ENCODE measurements around the gene DAP.
"Not testable (repeated sequence)": the region's sequence is repeated elsewhere in the genome, so short reads cannot be mapped to it uniquely, and the experiment has no call there.

The DAP gene

GRCh38 chr5:10719965-10720364 is 41.1 kb downstream of the DAP start:
- Histone ChIP-seq H3K18ac (ENCODE audit: low read length) (no peak overlapping the region), H4K8ac (ENCODE audit: low read depth, low read length) (no peak overlapping the region), H2BK15ac (ENCODE audit: low read length) (no peak overlapping the region), H3K79me1 (ENCODE audit: low read depth, low read length) (no peaks in the 10 kb centered on the region), H3K27me3 (ENCODE audit: control insufficient read depth in 3 of 3, insufficient read depth in 3 of 3, low read depth in 1 of 3, low read length in 3 of 3) (no peaks in the 10 kb centered on the region), H3K4ac (ENCODE audit: low read length) (no peak overlapping the region), H3K27ac (replicated peaks; ENCODE audit: low read length) (no peak overlapping the region), H3K4me2 (ENCODE audit: insufficient read depth, low read length, poor library complexity, severe bottlenecking) (no peak overlapping the region), H3K4me3 (ENCODE audit: low read length in 2 of 2) (no peak overlapping the region), H3K36me3 (replicated peaks in 1 of 2; ENCODE audit: control insufficient read depth in 2 of 2, insufficient read depth in 2 of 2, low read length in 2 of 2) (peaks cover 3 to 11% of the 10 kb centered on the region in 2 donors), H3K4me1 (ENCODE audit: control insufficient read depth in 2 of 2, insufficient read depth in 1 of 2, low read depth in 1 of 2, low read length in 2 of 2) (no peaks in the 10 kb centered on the region), H3K23ac (ENCODE audit: low read depth, low read length, poor library complexity) (no peak overlapping the region), H4K91ac (ENCODE audit: low read depth, low read length, poor library complexity) (no peak overlapping the region), H2AFZ (ENCODE audit: low read length) (no peak overlapping the region), H2BK5ac (ENCODE audit: low read length) (no peak overlapping the region), H3K9me3 (replicated peaks in 1 of 2; ENCODE audit: control insufficient read depth in 2 of 2, insufficient read depth in 1 of 2, low read depth in 1 of 2, low read length in 2 of 2) (peaks cover 0 to 3% of the 10 kb centered on the region in 2 donors), H2BK120ac (ENCODE audit: low read depth, low read length) (no peak overlapping the region), H2AK5ac (ENCODE audit: low read depth, low read length) (no peak overlapping the region), H2BK12ac (ENCODE audit: low read length) (no peak overlapping the region), H3K14ac (ENCODE audit: low read length) (no peak overlapping the region), H3K9ac (ENCODE audit: low read depth, low read length, poor library complexity) (no peak overlapping the region)
- DNase-seq (ENCODE audit: low spot score), result no peak
- no CpG with 5 or more reads among the region's 2 CpGs for WGBS, 2 donors (ENCODE audit: extremely low coverage in 2 of 2, insufficient read length in 2 of 2, insufficient replicate concordance in 1 of 2)

DNA sequence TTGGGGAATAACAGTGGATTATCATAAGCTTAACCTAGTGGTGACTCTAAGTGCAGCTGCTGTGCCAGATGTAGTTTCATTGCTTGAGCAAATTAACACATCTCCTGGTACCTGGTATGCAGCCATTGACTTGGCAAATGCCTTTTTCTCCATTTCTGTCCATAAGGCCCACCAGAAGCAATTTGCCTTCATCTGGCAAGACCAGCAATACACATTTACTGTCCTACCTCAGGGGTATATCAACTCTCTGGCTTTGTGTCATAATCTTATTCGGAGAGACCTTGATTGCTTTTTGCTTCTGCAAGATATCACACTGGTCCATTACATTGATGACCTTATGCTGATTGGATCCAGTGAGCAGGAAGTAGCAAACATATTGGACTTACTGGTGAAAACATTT is 42.4 kb downstream of the DAP start:
- H4K91ac ChIP-seq (ENCODE audit: low read depth, low read length, poor library complexity); H2BK5ac ChIP-seq (ENCODE audit: low read length); H3K4ac ChIP-seq (ENCODE audit: low read length); H3K18ac ChIP-seq (ENCODE audit: low read length); H3K4me1 ChIP-seq (ENCODE audit: control insufficient read depth in 2 of 2, insufficient read depth in 1 of 2, low read depth in 1 of 2, low read length in 2 of 2); H4K8ac ChIP-seq (ENCODE audit: low read depth, low read length); DNase-seq (ENCODE audit: low spot score); H3K79me1 ChIP-seq (ENCODE audit: low read depth, low read length); H3K4me3 ChIP-seq (ENCODE audit: low read length in 2 of 2); H2AFZ ChIP-seq (ENCODE audit: low read length); H2AK5ac ChIP-seq (ENCODE audit: low read depth, low read length); H3K23ac ChIP-seq (ENCODE audit: low read depth, low read length, poor library complexity); H3K4me2 ChIP-seq (ENCODE audit: insufficient read depth, low read length, poor library complexity, severe bottlenecking); H3K14ac ChIP-seq (ENCODE audit: low read length); H2BK120ac ChIP-seq (ENCODE audit: low read depth, low read length); H2BK15ac ChIP-seq (ENCODE audit: low read length); H3K9ac ChIP-seq (ENCODE audit: low read depth, low read length, poor library complexity); H3K27me3 ChIP-seq (ENCODE audit: control insufficient read depth in 3 of 3, insufficient read depth in 3 of 3, low read depth in 1 of 3, low read length in 3 of 3); H3K27ac ChIP-seq (replicated peaks; ENCODE audit: low read length); H3K9me3 ChIP-seq (replicated peaks in 1 of 2; ENCODE audit: control insufficient read depth in 2 of 2, insufficient read depth in 1 of 2, low read depth in 1 of 2, low read length in 2 of 2); H2BK12ac ChIP-seq (ENCODE audit: low read length): not testable (repeated sequence)
- WGBS, 2 donors (ENCODE audit: extremely low coverage in 2 of 2, insufficient read length in 2 of 2, insufficient replicate concordance in 1 of 2), result no CpG with 5 or more reads among the region's 1 CpG
- H3K36me3 ChIP-seq (replicated peaks in 1 of 2; ENCODE audit: control insufficient read depth in 2 of 2, insufficient read depth in 2 of 2, low read length in 2 of 2), result peaks cover 5 to 12% of the 10 kb centered on the region in 2 donors

GRCh38 chr5:10716825-10717224 is 44.2 kb downstream of the DAP start:
- H2BK5ac ChIP-seq (ENCODE audit: low read length); H4K91ac ChIP-seq (ENCODE audit: low read depth, low read length, poor library complexity); H3K27me3 ChIP-seq (ENCODE audit: control insufficient read depth in 3 of 3, insufficient read depth in 3 of 3, low read depth in 1 of 3, low read length in 3 of 3); H2BK12ac ChIP-seq (ENCODE audit: low read length); H3K9ac ChIP-seq (ENCODE audit: low read depth, low read length, poor library complexity); H3K4me3 ChIP-seq (ENCODE audit: low read length in 2 of 2); H2BK15ac ChIP-seq (ENCODE audit: low read length); H3K23ac ChIP-seq (ENCODE audit: low read depth, low read length, poor library complexity); H3K9me3 ChIP-seq (replicated peaks in 1 of 2; ENCODE audit: control insufficient read depth in 2 of 2, insufficient read depth in 1 of 2, low read depth in 1 of 2, low read length in 2 of 2); H4K8ac ChIP-seq (ENCODE audit: low read depth, low read length); DNase-seq (ENCODE audit: low spot score); H3K79me1 ChIP-seq (ENCODE audit: low read depth, low read length); H3K27ac ChIP-seq (replicated peaks; ENCODE audit: low read length); H2AFZ ChIP-seq (ENCODE audit: low read length); H3K4me2 ChIP-seq (ENCODE audit: insufficient read depth, low read length, poor library complexity, severe bottlenecking); H3K4me1 ChIP-seq (ENCODE audit: control insufficient read depth in 2 of 2, insufficient read depth in 1 of 2, low read depth in 1 of 2, low read length in 2 of 2); H3K18ac ChIP-seq (ENCODE audit: low read length); H2BK120ac ChIP-seq (ENCODE audit: low read depth, low read length); H3K4ac ChIP-seq (ENCODE audit: low read length); H2AK5ac ChIP-seq (ENCODE audit: low read depth, low read length); H3K14ac ChIP-seq (ENCODE audit: low read length): not testable (repeated sequence)
- WGBS, 2 donors (ENCODE audit: extremely low coverage in 2 of 2, insufficient read length in 2 of 2, insufficient replicate concordance in 1 of 2), result no CpG with 5 or more reads among the region's 3 CpGs
- peaks cover 10 to 16% of the 10 kb centered on the region in 2 donors for H3K36me3 ChIP-seq (replicated peaks in 1 of 2; ENCODE audit: control insufficient read depth in 2 of 2, insufficient read depth in 2 of 2, low read length in 2 of 2)

DNA sequence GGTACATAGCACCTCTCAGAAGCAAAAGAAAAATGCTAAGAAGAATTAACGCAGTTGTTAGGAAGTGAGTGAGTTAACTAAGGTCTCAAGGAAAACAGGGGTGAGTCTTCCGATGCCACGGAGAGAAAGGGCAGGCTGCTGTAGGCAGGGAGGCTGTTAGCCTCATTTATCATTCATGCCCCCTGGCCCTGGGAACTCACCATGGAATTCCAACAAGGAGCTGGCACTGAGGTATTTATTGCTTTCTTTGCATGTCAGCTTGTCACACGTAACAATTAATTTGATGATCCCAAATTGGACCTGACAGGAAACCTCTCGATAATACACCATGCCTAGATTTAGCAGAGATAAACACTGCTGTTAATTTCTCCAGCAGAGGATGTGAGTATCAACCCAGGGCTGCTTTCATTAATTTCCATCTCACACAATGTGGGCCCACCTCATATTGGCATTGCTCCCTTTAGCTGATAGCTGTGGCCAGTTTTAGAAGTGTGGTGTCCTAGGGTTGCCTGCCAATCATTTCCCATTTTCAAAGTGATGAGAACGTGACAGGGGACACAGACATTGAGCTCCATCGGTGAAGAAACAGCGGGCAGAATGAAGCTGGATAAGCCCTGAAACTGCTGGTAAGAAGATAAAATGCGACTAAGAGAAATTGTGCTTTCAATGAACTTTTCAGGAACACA is 45.3 kb downstream of the DAP start:
- Histone ChIP-seq H4K91ac (ENCODE audit: low read depth, low read length, poor library complexity) (no peak overlapping the region), H3K27me3 (ENCODE audit: control insufficient read depth in 3 of 3, insufficient read depth in 3 of 3, low read depth in 1 of 3, low read length in 3 of 3) (no peaks in the 10 kb centered on the region), H3K18ac (ENCODE audit: low read length) (no peak overlapping the region), H3K9me3 (replicated peaks in 1 of 2; ENCODE audit: control insufficient read depth in 2 of 2, insufficient read depth in 1 of 2, low read depth in 1 of 2, low read length in 2 of 2) (peaks cover 0 to 5% of the 10 kb centered on the region in 2 donors), H3K79me1 (ENCODE audit: low read depth, low read length) (peaks cover 2% of the 10 kb centered on the region), H3K4ac (ENCODE audit: low read length) (no peak overlapping the region), H3K27ac (replicated peaks; ENCODE audit: low read length) (no peak overlapping the region), H3K36me3 (replicated peaks in 1 of 2; ENCODE audit: control insufficient read depth in 2 of 2, insufficient read depth in 2 of 2, low read length in 2 of 2) (peaks cover 8 to 10% of the 10 kb centered on the region in 2 donors), H2AFZ (ENCODE audit: low read length) (no peak overlapping the region), H3K4me3 (ENCODE audit: low read length in 2 of 2) (no peak overlapping the region), H3K4me2 (ENCODE audit: insufficient read depth, low read length, poor library complexity, severe bottlenecking) (no peak overlapping the region), H2BK120ac (ENCODE audit: low read depth, low read length) (no peak overlapping the region), H3K23ac (ENCODE audit: low read depth, low read length, poor library complexity) (no peak overlapping the region), H4K8ac (ENCODE audit: low read depth, low read length) (no peak overlapping the region), H3K9ac (ENCODE audit: low read depth, low read length, poor library complexity) (no peak overlapping the region), H2AK5ac (ENCODE audit: low read depth, low read length) (no peak overlapping the region), H3K14ac (ENCODE audit: low read length) (no peak overlapping the region), H3K4me1 (ENCODE audit: control insufficient read depth in 2 of 2, insufficient read depth in 1 of 2, low read depth in 1 of 2, low read length in 2 of 2) (peaks cover 0 to 2% of the 10 kb centered on the region in 2 donors), H2BK12ac (ENCODE audit: low read length) (no peak overlapping the region), H2BK15ac (ENCODE audit: low read length) (no peak overlapping the region), H2BK5ac (ENCODE audit: low read length) (no peak overlapping the region)
- no CpG with 5 or more reads among the region's 9 CpGs for WGBS, 2 donors (ENCODE audit: extremely low coverage in 2 of 2, insufficient read length in 2 of 2, insufficient replicate concordance in 1 of 2)
- DNase-seq (ENCODE audit: low spot score), result no peak
